Measurements from ENCODE around the gene CDH16. TPM values are rescaled to one million over a fixed set of nuclear protein-coding genes. Genes with fewer than 3 reads are reported as not detected.
"Not testable (repeated sequence)": the region's sequence is repeated elsewhere in the genome, so short reads cannot be mapped to it uniquely, and the experiment has no call there.

Gene CDH16
- 0.05 TPM in 1 of 2 replicates, not detected in the other for total RNA-seq

GRCh38 chr16:66918803-66919568, at the start of gene CDH16:
CDH16 (minus strand) TSS chr16:66918885; CDS start chr16:66918065, 820 bp downstream.
- DNase-seq (ENCODE audit: extremely low read depth, low read depth, low spot score): no peak

- DNase-seq (ENCODE audit: extremely low read depth, low read depth, low spot score): no peak
These were observed 45.4 kb upstream of the CDH16 start for GRCh38 chr16:66964049-66964448.

GRCh38 chr16:66961914-66962313, 43.2 kb upstream of the CDH16 start:
- DNase-seq (ENCODE audit: extremely low read depth, low read depth, low spot score): no peak

- peak; percentile 14 for DNase-seq (ENCODE audit: extremely low read depth, low read depth, low spot score)
These were observed 42.5 kb upstream of the CDH16 start, which contains the start of gene CES3 for GRCh38 chr16:66961065-66961744. CES3 (plus strand) TSS chr16:66961266; CDS start chr16:66961308, 42 bp downstream.

- DNase-seq (ENCODE audit: extremely low read depth, low read depth, low spot score): no peak
These were observed 41.6 kb upstream of the CDH16 start for GRCh38 chr16:66960270-66960669.

- no peak for DNase-seq (ENCODE audit: extremely low read depth, low read depth, low spot score)
These were observed 41.0 kb upstream of the CDH16 start for GRCh38 chr16:66959704-66960161.

GRCh38 chr16:66958857-66959703, 40.4 kb upstream of the CDH16 start:
- no peak for DNase-seq (ENCODE audit: extremely low read depth, low read depth, low spot score)

GRCh38 chr16:66956154-66956457, 37.4 kb upstream of the CDH16 start:
- not testable (repeated sequence) for DNase-seq (ENCODE audit: extremely low read depth, low read depth, low spot score)

- DNase-seq (ENCODE audit: extremely low read depth, low read depth, low spot score): not testable (repeated sequence)
These were observed 36.9 kb upstream of the CDH16 start for GRCh38 chr16:66955363-66956153.

- DNase-seq (ENCODE audit: extremely low read depth, low read depth, low spot score): peak; percentile 41
These were observed 35.5 kb upstream of the CDH16 start for GRCh38 chr16:66954097-66954659.

GRCh38 chr16:66953462-66954096, 34.9 kb upstream of the CDH16 start:
- DNase-seq (ENCODE audit: extremely low read depth, low read depth, low spot score): no peak

GRCh38 chr16:66952430-66953110, 33.9 kb upstream of the CDH16 start:
- DNase-seq (ENCODE audit: extremely low read depth, low read depth, low spot score): no peak

GRCh38 chr16:66950971-66951790, 32.5 kb upstream of the CDH16 start:
- no peak for DNase-seq (ENCODE audit: extremely low read depth, low read depth, low spot score)

- DNase-seq (ENCODE audit: extremely low read depth, low read depth, low spot score): no peak
These were observed 31.8 kb upstream of the CDH16 start for GRCh38 chr16:66950437-66950836.

GRCh38 chr16:66949472-66949871, 30.8 kb upstream of the CDH16 start:
- DNase-seq (ENCODE audit: extremely low read depth, low read depth, low spot score): no peak

- no peak for DNase-seq (ENCODE audit: extremely low read depth, low read depth, low spot score)
These were observed 30.1 kb upstream of the CDH16 start for GRCh38 chr16:66948837-66949225.

- no peak for DNase-seq (ENCODE audit: extremely low read depth, low read depth, low spot score)
These were observed 29.6 kb upstream of the CDH16 start for GRCh38 chr16:66948134-66948836.

Data from glomerular endothelial cell (primary cell).